GM12801 (cell line): ENCODE results near the gene PIK3R1.

ENCODE experiments used
- CTCF ChIP-seq: IDR thresholded peaks from one replicate; pipeline ENCODE4 v1.5.1; 2011; ENCODE audit warnings: control low read depth; ENCODE audit not compliant: insufficient read length; ENCODE audit errors: extremely low read depth

The PIK3R1 gene

GRCh38 chr5:68274847-68275651 is 59.5 kb downstream of the PIK3R1 start:
- TF ChIP-seq CTCF, result no peak

GRCh38 chr5:68276740-68277139 is 61.2 kb downstream of the PIK3R1 start:
- TF ChIP-seq CTCF, result no peak

GRCh38 chr5:68277431-68277830 is 61.9 kb downstream of the PIK3R1 start:
- TF ChIP-seq CTCF, result no peak

- no peak for TF ChIP-seq CTCF
Measured at GRCh38 chr5:68279984-68280383, 64.4 kb downstream of the PIK3R1 start.

GRCh38 chr5:68282001-68282400 is 66.4 kb downstream of the PIK3R1 start:
- no peak for TF ChIP-seq CTCF

- TF ChIP-seq CTCF, result no peak
Measured at GRCh38 chr5:68283766-68284165, 68.2 kb downstream of the PIK3R1 start.

GRCh38 chr5:68285075-68285840 is 69.7 kb downstream of the PIK3R1 start:
- TF ChIP-seq CTCF, result no peak
